Panc1 (cell line): ENCODE results near the gene MEF2A. TPM values are rescaled to one million over a fixed set of nuclear protein-coding genes. Genes with fewer than 3 reads are reported as not detected.

Experiments used
- ATAC-seq: fragments of 200-7000 bp; cut with Tn5 transposase; 2 replicates; pipeline ENCODE4 v1.9.1; 2020; ENCODE audit warnings: mild to moderate bottlenecking, moderate library complexity
- BruUV-seq: library from RNA; stranded (reverse); fragments of 400-500 nt; replicated peaks from 2 replicates; lab custom pipeline; 2021; lab: Mats Ljungman, UMichigan
- CTCF ChIA-PET: fragments of 300-600 bp; sonication (Branson Sonifier 250); formaldehyde crosslinking; loops from one replicate; lab custom pipeline; 2022; ENCODE audit warnings: antibody characterized with exemption; lab: Charles Lee
- POLR2A ChIA-PET: fragments of 300-600 bp; sonication (Branson Sonifier 250); formaldehyde crosslinking; loops from one replicate; lab custom pipeline; 2022; ENCODE audit warnings: antibody characterized with exemption; lab: Charles Lee
- DNase-seq: peaks from one replicate; pipeline ENCODE4 v3.0.0-alpha.2; 2010; ENCODE audit warnings: low read depth, low spot score
- H3K27ac ChIP-seq: 2 replicates; pipeline ENCODE4 v1.5.1; 2011; ENCODE audit warnings: mild to moderate bottlenecking, low read length, inconsistent platforms
- H3K27me3 ChIP-seq: fragments of 200-500 bp; sonication (Bioruptor generic); 2 replicates; pipeline ENCODE4 v1.6.0; 2014; ENCODE audit warnings: low read length, inconsistent platforms; ENCODE audit not compliant: control insufficient read depth, insufficient read depth
- H3K36me3 ChIP-seq: fragments of 200-500 bp; sonication (Bioruptor generic); 2 replicates; pipeline ENCODE4 v1.5.1; 2014; ENCODE audit warnings: inconsistent platforms, mild to moderate bottlenecking, low read length, moderate library complexity; ENCODE audit not compliant: control insufficient read depth, insufficient read depth
- H3K4me1 ChIP-seq: 2 replicates; pipeline ENCODE4 v1.5.1; 2011; ENCODE audit warnings: inconsistent platforms, mild to moderate bottlenecking, low read length, moderate library complexity; ENCODE audit not compliant: control insufficient read depth, insufficient read depth
- H3K4me3 ChIP-seq, 2 experiments: 2 replicates each; pipeline ENCODE4 v1.5.1; 2011 to 2012; ENCODE audit warnings: low read depth in 2 of 2, low read length in 2 of 2, mild to moderate bottlenecking in 2 of 2, inconsistent platforms in 1 of 2, moderate library complexity in 1 of 2
- H3K9me3 ChIP-seq: fragments of 200-500 bp; sonication (Bioruptor generic); 2 replicates; pipeline ENCODE4 v1.5.1; 2014; ENCODE audit warnings: low read depth, mild to moderate bottlenecking, inconsistent platforms, low read length, moderate library complexity; ENCODE audit not compliant: control insufficient read depth, insufficient read depth
- CTCF ChIP-seq: fragments of 450-650 bp; IDR thresholded peaks from 2 replicates; pipeline ENCODE4 v1.5.1; 2017; ENCODE audit warnings: mild to moderate bottlenecking
- POLR2AphosphoS5 ChIP-seq: IDR thresholded peaks from 2 replicates; pipeline ENCODE4 v1.6.1; 2012; ENCODE audit warnings: mild to moderate bottlenecking, low read depth, low read length, moderate library complexity
- REST ChIP-seq, 2 experiments: IDR thresholded peaks; 2 replicates each; pipeline ENCODE4 v1.6.1; 2011 to 2012; ENCODE audit warnings: low read depth in 2 of 2, control low read depth in 1 of 2, low read length in 1 of 2, mild to moderate bottlenecking in 1 of 2, moderate library complexity in 1 of 2; ENCODE audit not compliant: insufficient read depth in 1 of 2
- SIN3A ChIP-seq: IDR thresholded peaks from 2 replicates; pipeline ENCODE4 v1.6.1; 2012; ENCODE audit warnings: low read depth, mild to moderate bottlenecking, low read length, moderate library complexity, borderline replicate concordance; ENCODE audit not compliant: insufficient read depth
- TCF7L2 ChIP-seq: IDR thresholded peaks from 2 replicates; pipeline ENCODE4 v1.6.1; 2011; ENCODE audit warnings: mild to moderate bottlenecking, low read depth, low read length, inconsistent platforms
- in situ Hi-C: cut with HindIII; loops from 2 replicates; pipeline ENCODE4 v1.10.0; 2016; ENCODE audit warnings: low sequenced_read_pairs, low pct_unique_long_range_greater_than_20kb
- intact Hi-C: fragments of 100-400 bp; cut with micrococcal nuclease; formaldehyde crosslinking; loops from one replicate; pipeline ENCODE4 v1.10.0; 2022; ENCODE audit not compliant: unreplicated experiment
- total RNA-seq: library from RNA; stranded (reverse); gene quantifications from one replicate; pipeline ENCODE4 v1.2.1, GENCODE V29; 2021; ENCODE audit not compliant: unreplicated experiment

Gene MEF2A
- total RNA-seq, 1 experiment from 2014 or later: 31.1 TPM

- Histone ChIP-seq H3K4me3 (no peak overlapping the region), H3K36me3 (no peaks in the 10 kb centered on the region), H3K9me3 (no peaks in the 10 kb centered on the region), H3K27ac (no peak overlapping the region), H3K4me1 (no peaks in the 10 kb centered on the region), H3K27me3 (no peaks in the 10 kb centered on the region)
- in situ Hi-C loops: no loop called here
- POLR2A ChIA-PET: interaction anchor here (0.7 kb wide), 1 partner anchor 41 kb away, joined by 7 read pairs; no protein-coding TSS in a partner anchor
- no TSS peak for BruUV-seq
- intact Hi-C loops: no loop called here
- DNase-seq (no peak), ATAC-seq (no peak)
- TF ChIP-seq REST (IDR thresholded peaks at IDR 0.05; ENCODE audit: insufficient read depth in 1 of 2, low read depth in 2 of 2, low read length in 1 of 2) (no peak), TCF7L2 (no peak), CTCF (no peak), POLR2AphosphoS5 (no peak), SIN3A (no peak)
- CTCF ChIA-PET: no interaction called here
Measured at GRCh38 chr15:99605990-99606389, 40.2 kb downstream of the MEF2A start.

- no peak overlapping the region for H3K4me3 ChIP-seq
- H3K4me1 ChIP-seq: no peaks in the 10 kb centered on the region
- H3K27ac ChIP-seq: no peak overlapping the region
- no peaks in the 10 kb centered on the region for H3K36me3 ChIP-seq
- no peak for DNase-seq
- no peak for ATAC-seq
- ChIA-PET POLR2A (no interaction called here), CTCF (no interaction called here)
- TF ChIP-seq SIN3A (no peak), CTCF (no peak), REST (IDR thresholded peaks at IDR 0.05; ENCODE audit: insufficient read depth in 1 of 2, low read depth in 2 of 2, low read length in 1 of 2) (no peak), TCF7L2 (no peak), POLR2AphosphoS5 (no peak)
- BruUV-seq: no TSS peak
- in situ Hi-C loops (no loop called here), intact Hi-C loops (no loop called here)
- H3K27me3 ChIP-seq: no peaks in the 10 kb centered on the region
- no peaks in the 10 kb centered on the region for H3K9me3 ChIP-seq
Measured at GRCh38 chr15:99606646-99607045, 40.9 kb downstream of the MEF2A start.
